Neural cell (in vitro differentiated cells): Measurements from ENCODE around the gene GNB3.

Experiments used
- CTCF ChIP-seq: fragments of 450-650 bp; IDR thresholded peaks from 2 replicates; pipeline ENCODE4 v1.5.1; 2014; ENCODE audit warnings: antibody characterized with exemption, mild to moderate bottlenecking, moderate library complexity; ENCODE audit not compliant: poor library complexity, severe bottlenecking
- EP300 ChIP-seq: fragments of 450-650 bp; conservative IDR thresholded peaks from 2 replicates; pipeline ENCODE4 v1.6.1; 2014; ENCODE audit warnings: antibody characterized with exemption, mild to moderate bottlenecking, moderate library complexity; ENCODE audit not compliant: poor library complexity, severe bottlenecking
- EZH2 ChIP-seq: fragments of 200-600, 300-800 bp; shearing (Covaris generic), sonication (generic); IDR thresholded peaks from 2 replicates; pipeline ENCODE4 v1.6.1; 2014; ENCODE audit warnings: antibody characterized with exemption, low read length, borderline replicate concordance, mild to moderate bottlenecking; ENCODE audit not compliant: insufficient read depth, poor library complexity, severe bottlenecking
- MXI1 ChIP-seq: fragments of 450-650 bp; conservative IDR thresholded peaks from 2 replicates; pipeline ENCODE4 v1.6.1; 2014; ENCODE audit warnings: antibody characterized with exemption, mild to moderate bottlenecking; ENCODE audit not compliant: poor library complexity, severe bottlenecking
- POLR2AphosphoS5 ChIP-seq: IDR thresholded peaks from 2 replicates; pipeline ENCODE4 v1.6.1; 2012
- RAD21 ChIP-seq: fragments of 450-650 bp; conservative IDR thresholded peaks from 2 replicates; pipeline ENCODE4 v1.6.1; 2014; ENCODE audit warnings: antibody characterized with exemption, mild to moderate bottlenecking, moderate library complexity
- REST ChIP-seq: IDR thresholded peaks from 2 replicates; pipeline ENCODE4 v1.6.1; 2012; ENCODE audit warnings: borderline replicate concordance
- SMC3 ChIP-seq: fragments of 450-650 bp; conservative IDR thresholded peaks from 2 replicates; pipeline ENCODE4 v1.6.1; 2014; ENCODE audit warnings: antibody characterized with exemption, mild to moderate bottlenecking, moderate library complexity; ENCODE audit not compliant: poor library complexity
- TAF1 ChIP-seq: IDR thresholded peaks from 2 replicates; pipeline ENCODE4 v1.6.1; 2012; ENCODE audit warnings: low read depth

GRCh38 chr12:6858799-6859198, 18.1 kb downstream of the GNB3 start:
- TF ChIP-seq CTCF, result no peak
- TF ChIP-seq SMC3, result no peak
- TF ChIP-seq REST, result no peak
- TF ChIP-seq POLR2AphosphoS5, result no peak
- no peak for TF ChIP-seq EP300
- TF ChIP-seq RAD21, result no peak
- TF ChIP-seq EZH2, result no peak
- TF ChIP-seq MXI1, result no peak
- TF ChIP-seq TAF1, result no peak
